Testis (tissue), 2 donors: ENCODE measurements around the gene USP16.

ENCODE experiments used
- POLR2A ChIP-seq: fragments of 450-650 bp; IDR thresholded peaks from one replicate; pipeline ENCODE4 v1.6.1; 2017; ENCODE audit warnings: antibody characterized with exemption, mild to moderate bottlenecking, moderate library complexity
- TF ChIP-seq, protein P1 (sequence below), 3 experiments: fragments of 450-650 bp in 2 of 3; fragments of 200-600 bp in 1 of 3; sonication (generic) in 1 of 3; IDR thresholded peaks; one replicate each; pipeline ENCODE4 v1.5.1; 2016 to 2019; ENCODE audit warnings: antibody characterized with exemption in 3 of 3, mild to moderate bottlenecking in 2 of 3, moderate library complexity in 1 of 3

DNA sequence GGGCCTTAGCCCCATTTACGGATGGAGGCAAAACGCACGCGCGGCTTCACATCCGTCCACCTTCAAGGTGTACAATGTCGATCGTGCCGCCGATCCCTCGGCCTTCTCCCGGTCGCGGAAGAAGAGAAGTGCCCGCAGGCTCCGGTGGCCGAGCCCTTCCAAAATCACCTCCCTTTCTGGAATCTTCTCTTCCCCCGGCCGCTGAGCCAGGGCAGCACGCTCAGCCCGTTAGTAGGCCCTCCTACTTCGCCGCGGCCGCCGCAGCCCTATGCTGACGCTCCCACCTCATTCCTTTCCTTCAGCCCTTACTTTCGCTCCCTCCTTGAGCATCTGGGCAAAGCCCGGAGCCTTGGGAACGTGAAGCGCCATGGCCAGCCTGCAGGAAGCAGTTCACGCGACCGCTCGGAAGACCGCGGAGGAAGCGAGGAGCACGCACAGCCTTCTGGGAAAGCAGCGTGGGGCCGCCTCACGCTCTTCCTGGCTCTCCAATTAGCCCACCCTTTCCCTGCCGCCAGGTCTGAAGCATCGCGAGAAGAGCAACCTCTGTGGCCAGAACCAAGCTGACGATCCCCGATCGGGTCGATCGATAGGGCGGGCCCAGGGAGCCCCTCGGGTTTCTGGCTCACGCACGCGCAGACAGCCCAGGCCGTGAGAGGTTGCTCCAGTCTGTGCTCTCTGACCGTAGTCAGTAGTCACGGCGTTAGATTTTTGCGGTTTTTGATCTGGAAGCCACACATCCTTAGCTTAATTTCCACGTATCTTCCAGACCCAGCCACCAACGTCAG is 48.9 kb downstream of the USP16 start, which contains the start of gene CCT8:
- TF ChIP-seq, protein P1, sequence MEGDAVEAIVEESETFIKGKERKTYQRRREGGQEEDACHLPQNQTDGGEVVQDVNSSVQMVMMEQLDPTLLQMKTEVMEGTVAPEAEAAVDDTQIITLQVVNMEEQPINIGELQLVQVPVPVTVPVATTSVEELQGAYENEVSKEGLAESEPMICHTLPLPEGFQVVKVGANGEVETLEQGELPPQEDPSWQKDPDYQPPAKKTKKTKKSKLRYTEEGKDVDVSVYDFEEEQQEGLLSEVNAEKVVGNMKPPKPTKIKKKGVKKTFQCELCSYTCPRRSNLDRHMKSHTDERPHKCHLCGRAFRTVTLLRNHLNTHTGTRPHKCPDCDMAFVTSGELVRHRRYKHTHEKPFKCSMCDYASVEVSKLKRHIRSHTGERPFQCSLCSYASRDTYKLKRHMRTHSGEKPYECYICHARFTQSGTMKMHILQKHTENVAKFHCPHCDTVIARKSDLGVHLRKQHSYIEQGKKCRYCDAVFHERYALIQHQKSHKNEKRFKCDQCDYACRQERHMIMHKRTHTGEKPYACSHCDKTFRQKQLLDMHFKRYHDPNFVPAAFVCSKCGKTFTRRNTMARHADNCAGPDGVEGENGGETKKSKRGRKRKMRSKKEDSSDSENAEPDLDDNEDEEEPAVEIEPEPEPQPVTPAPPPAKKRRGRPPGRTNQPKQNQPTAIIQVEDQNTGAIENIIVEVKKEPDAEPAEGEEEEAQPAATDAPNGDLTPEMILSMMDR (IDR thresholded peaks at IDR 0.05), result no peak
- TF ChIP-seq POLR2A, result peak; percentile 53
